ENCODE data around the gene PTPN4. TPM values are rescaled to one million over a fixed set of nuclear protein-coding genes. Genes with fewer than 3 reads are reported as not detected.

Gene PTPN4
- total RNA-seq, 1 experiment from 2014 or later: 52.4 TPM

DNA sequence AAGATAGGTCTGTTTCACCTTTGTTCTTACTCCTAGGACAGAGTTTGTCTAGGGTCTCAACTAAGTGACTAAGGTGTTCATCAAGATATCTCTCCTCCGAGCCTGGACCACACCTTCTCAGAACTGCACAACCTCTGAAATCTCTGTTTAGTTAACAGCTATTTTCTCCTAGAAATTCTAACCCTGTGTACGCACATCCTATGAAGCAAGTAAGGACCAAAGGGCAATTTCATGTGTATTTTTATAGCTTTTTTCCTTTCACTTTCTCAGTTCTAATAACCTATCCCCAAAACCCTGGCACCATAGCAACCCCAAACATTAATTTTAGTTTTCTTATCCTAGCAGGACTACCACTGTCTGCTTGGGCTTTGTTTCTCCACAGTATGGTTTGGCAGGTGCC is 59.1 kb downstream of the PTPN4 start:
- CTCF ChIA-PET: no interaction called here
- Mint-ChIP-seq H3K27ac (ENCODE audit: unreplicated experiment) (no peak overlapping the region), H3K4me3 (ENCODE audit: low read depth, unreplicated experiment) (no peak overlapping the region), H3K27me3 (ENCODE audit: unreplicated experiment) (no peaks in the 10 kb centered on the region), H3K9me3 (ENCODE audit: low read depth, unreplicated experiment) (peaks cover 5% of the 10 kb centered on the region), H3K36me3 (ENCODE audit: insufficient read depth, unreplicated experiment) (no peaks in the 10 kb centered on the region), H3K4me1 (ENCODE audit: low read depth, unreplicated experiment) (peaks cover 21% of the 10 kb centered on the region)
- intact Hi-C loops (cut with micrococcal nuclease; ENCODE audit: unreplicated experiment): no loop called here
- BruUV-seq (replicated peaks): no TSS peak
- TF ChIP-seq, protein P1, sequence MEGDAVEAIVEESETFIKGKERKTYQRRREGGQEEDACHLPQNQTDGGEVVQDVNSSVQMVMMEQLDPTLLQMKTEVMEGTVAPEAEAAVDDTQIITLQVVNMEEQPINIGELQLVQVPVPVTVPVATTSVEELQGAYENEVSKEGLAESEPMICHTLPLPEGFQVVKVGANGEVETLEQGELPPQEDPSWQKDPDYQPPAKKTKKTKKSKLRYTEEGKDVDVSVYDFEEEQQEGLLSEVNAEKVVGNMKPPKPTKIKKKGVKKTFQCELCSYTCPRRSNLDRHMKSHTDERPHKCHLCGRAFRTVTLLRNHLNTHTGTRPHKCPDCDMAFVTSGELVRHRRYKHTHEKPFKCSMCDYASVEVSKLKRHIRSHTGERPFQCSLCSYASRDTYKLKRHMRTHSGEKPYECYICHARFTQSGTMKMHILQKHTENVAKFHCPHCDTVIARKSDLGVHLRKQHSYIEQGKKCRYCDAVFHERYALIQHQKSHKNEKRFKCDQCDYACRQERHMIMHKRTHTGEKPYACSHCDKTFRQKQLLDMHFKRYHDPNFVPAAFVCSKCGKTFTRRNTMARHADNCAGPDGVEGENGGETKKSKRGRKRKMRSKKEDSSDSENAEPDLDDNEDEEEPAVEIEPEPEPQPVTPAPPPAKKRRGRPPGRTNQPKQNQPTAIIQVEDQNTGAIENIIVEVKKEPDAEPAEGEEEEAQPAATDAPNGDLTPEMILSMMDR (IDR thresholded peaks at IDR 0.05; ENCODE audit: unreplicated experiment): no peak
- DNase-seq: no peak

DNA sequence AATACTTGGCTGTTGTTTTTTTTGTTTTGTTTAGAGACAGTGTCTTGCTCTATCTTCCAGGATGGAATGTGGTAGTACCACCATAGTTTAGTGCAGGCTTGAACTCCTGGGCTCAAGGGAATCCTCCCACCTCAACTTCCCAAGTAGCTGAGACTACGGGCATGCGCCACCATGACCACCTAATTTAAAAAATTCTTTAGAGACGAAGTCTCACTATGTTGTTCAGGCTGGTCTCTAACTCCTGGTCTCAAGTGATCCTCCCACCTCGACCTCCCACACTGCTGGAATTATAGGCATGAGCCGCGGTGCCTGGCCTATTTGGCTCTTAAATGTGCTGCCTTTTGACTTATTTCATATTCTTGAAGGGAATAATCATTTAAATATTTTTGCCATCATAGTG is 60.1 kb downstream of the PTPN4 start:
- intact Hi-C loops (cut with micrococcal nuclease; ENCODE audit: unreplicated experiment): no loop called here
- DNase-seq: no peak
- Mint-ChIP-seq H3K36me3 (ENCODE audit: insufficient read depth, unreplicated experiment) (no peaks in the 10 kb centered on the region), H3K27ac (ENCODE audit: unreplicated experiment) (no peak overlapping the region), H3K4me3 (ENCODE audit: low read depth, unreplicated experiment) (no peak overlapping the region), H3K9me3 (ENCODE audit: low read depth, unreplicated experiment) (peaks cover 5% of the 10 kb centered on the region), H3K4me1 (ENCODE audit: low read depth, unreplicated experiment) (peaks cover 22% of the 10 kb centered on the region), H3K27me3 (ENCODE audit: unreplicated experiment) (no peaks in the 10 kb centered on the region)
- TF ChIP-seq, protein P1 (IDR thresholded peaks at IDR 0.05; ENCODE audit: unreplicated experiment): no peak
- no TSS peak for BruUV-seq (replicated peaks)
- CTCF ChIA-PET: no interaction called here

DNA sequence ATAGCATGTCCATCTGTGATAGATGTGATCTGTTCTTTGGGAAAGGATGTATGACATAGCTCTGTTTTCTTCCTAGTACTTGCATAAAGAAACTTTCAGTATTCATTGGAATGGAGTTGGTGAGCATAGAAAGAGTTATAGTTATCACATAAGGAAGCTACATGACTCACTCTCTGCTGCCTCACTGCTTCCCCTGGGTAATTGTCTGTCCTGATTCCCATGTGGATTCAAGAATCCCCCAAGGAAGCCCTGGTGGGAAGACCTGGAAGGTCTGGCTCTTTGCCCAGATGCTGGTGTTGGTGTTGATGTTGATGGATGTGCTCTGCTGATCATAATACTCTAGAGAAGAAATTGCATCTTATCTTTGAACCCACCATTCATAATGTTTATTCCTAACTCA is 60.6 kb downstream of the PTPN4 start:
- CTCF ChIA-PET: no interaction called here
- BruUV-seq (replicated peaks): no TSS peak
- TF ChIP-seq, protein P1 (IDR thresholded peaks at IDR 0.05; ENCODE audit: unreplicated experiment): no peak
- intact Hi-C loops (cut with micrococcal nuclease; ENCODE audit: unreplicated experiment): no loop called here
- no peaks in the 10 kb centered on the region for H3K27me3 Mint-ChIP-seq (ENCODE audit: unreplicated experiment)
- H3K36me3 Mint-ChIP-seq (ENCODE audit: insufficient read depth, unreplicated experiment): no peaks in the 10 kb centered on the region
- H3K4me3 Mint-ChIP-seq (ENCODE audit: low read depth, unreplicated experiment): no peak overlapping the region
- no peak for DNase-seq
- no peak overlapping the region for H3K27ac Mint-ChIP-seq (ENCODE audit: unreplicated experiment)
- peaks cover 22% of the 10 kb centered on the region for H3K4me1 Mint-ChIP-seq (ENCODE audit: low read depth, unreplicated experiment)
- H3K9me3 Mint-ChIP-seq (ENCODE audit: low read depth, unreplicated experiment): peaks cover 5% of the 10 kb centered on the region

DNA sequence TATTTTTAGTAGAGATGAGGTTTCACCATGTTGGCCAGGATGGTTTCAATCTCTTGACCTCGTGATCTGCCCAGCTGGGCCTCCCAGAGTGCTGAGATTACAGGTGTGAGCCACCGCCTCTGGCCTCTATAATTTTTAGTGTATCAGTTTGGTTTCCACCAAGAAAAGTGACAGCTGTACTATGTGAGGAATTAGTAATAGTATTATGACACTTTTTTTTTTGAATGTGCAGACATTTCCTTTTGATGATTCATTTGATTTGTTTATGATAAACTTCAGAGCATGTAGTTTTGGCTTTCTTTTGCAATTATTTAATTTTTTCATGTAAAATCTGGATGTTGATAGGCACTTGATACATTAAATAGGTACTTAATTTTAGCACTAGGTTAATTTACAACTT is 61.5 kb downstream of the PTPN4 start:
- BruUV-seq (replicated peaks): no TSS peak
- H3K4me1 Mint-ChIP-seq (ENCODE audit: low read depth, unreplicated experiment): peaks cover 22% of the 10 kb centered on the region
- TF ChIP-seq, protein P1 (IDR thresholded peaks at IDR 0.05; ENCODE audit: unreplicated experiment): no peak
- H3K36me3 Mint-ChIP-seq (ENCODE audit: insufficient read depth, unreplicated experiment): no peaks in the 10 kb centered on the region
- H3K9me3 Mint-ChIP-seq (ENCODE audit: low read depth, unreplicated experiment): peaks cover 5% of the 10 kb centered on the region
- H3K27me3 Mint-ChIP-seq (ENCODE audit: unreplicated experiment): no peaks in the 10 kb centered on the region
- DNase-seq: no peak
- intact Hi-C loops (cut with micrococcal nuclease; ENCODE audit: unreplicated experiment): no loop called here
- no peak overlapping the region for H3K27ac Mint-ChIP-seq (ENCODE audit: unreplicated experiment)
- CTCF ChIA-PET: no interaction called here
- H3K4me3 Mint-ChIP-seq (ENCODE audit: low read depth, unreplicated experiment): no peak overlapping the region

Measured in Calu3 (cell line).